GM06990 (cell line): ENCODE data around the gene CYP2A13.
"Not testable (repeated sequence)": the region's sequence is repeated elsewhere in the genome, so short reads cannot be mapped to it uniquely, and the experiment has no call there.

Experiments
- DNase-seq: peaks from one replicate; pipeline ENCODE4 v3.0.0-alpha.2; 2011; ENCODE audit not compliant: insufficient read length; ENCODE audit errors: extremely low read depth
- H3K27me3 ChIP-seq: replicated peaks from 2 replicates; pipeline ENCODE4 v1.6.0; 2011; ENCODE audit warnings: low read length; ENCODE audit not compliant: control insufficient read depth, insufficient read depth
- H3K36me3 ChIP-seq: 2 replicates; pipeline ENCODE4 v1.5.1; 2011; ENCODE audit warnings: low read length; ENCODE audit not compliant: control insufficient read depth, insufficient read depth
- H3K4me3 ChIP-seq: replicated peaks from 2 replicates; pipeline ENCODE4 v1.5.1; 2011; ENCODE audit warnings: low read depth, mild to moderate bottlenecking, control low read depth, low read length
- CTCF ChIP-seq: IDR thresholded peaks from 2 replicates; pipeline ENCODE4 v1.5.1; 2011; ENCODE audit warnings: low read length, control low read depth, mild to moderate bottlenecking, inconsistent platforms; ENCODE audit not compliant: insufficient read depth, poor library complexity, severe bottlenecking

The CYP2A13 gene

GRCh38 chr19:41126765-41127203 is 38.5 kb downstream of the CYP2A13 start:
- H3K27me3 ChIP-seq, DNase-seq, H3K4me3 ChIP-seq, H3K36me3 ChIP-seq: not testable (repeated sequence)
- TF ChIP-seq CTCF = peak; percentile 53

GRCh38 chr19:41127362-41127761 is 39.1 kb downstream of the CYP2A13 start:
- H3K27me3 ChIP-seq, H3K36me3 ChIP-seq, DNase-seq, H3K4me3 ChIP-seq: not testable (repeated sequence)

GRCh38 chr19:41127801-41128300 is 39.6 kb downstream of the CYP2A13 start:
- H3K27me3 ChIP-seq, H3K36me3 ChIP-seq, H3K4me3 ChIP-seq: not testable (repeated sequence)
- TF ChIP-seq CTCF = peak; percentile 52
- peak; percentile 42 for DNase-seq

- Histone ChIP-seq H3K36me3 (no peaks in the 10 kb centered on the region), H3K27me3 (no peaks in the 10 kb centered on the region), H3K4me3 (no peak overlapping the region)
- no peak for TF ChIP-seq CTCF
- DNase-seq = no peak
Observed at GRCh38 chr19:41128692-41129091, 40.4 kb downstream of the CYP2A13 start.

GRCh38 chr19:41131186-41131585 is 42.9 kb downstream of the CYP2A13 start:
- Histone ChIP-seq H3K27me3 (no peaks in the 10 kb centered on the region), H3K4me3 (no peak overlapping the region), H3K36me3 (no peaks in the 10 kb centered on the region)
- TF ChIP-seq CTCF = no peak
- DNase-seq = no peak

- DNase-seq = no peak
- TF ChIP-seq CTCF = no peak
- Histone ChIP-seq H3K4me3 (no peak overlapping the region), H3K36me3 (no peaks in the 10 kb centered on the region), H3K27me3 (no peaks in the 10 kb centered on the region)
Observed at GRCh38 chr19:41133260-41133659, 45.0 kb downstream of the CYP2A13 start.
